SH-SY5Y (cell line): ENCODE data around the gene TRIO.

ENCODE experiments used
- GATA2 ChIP-seq: IDR thresholded peaks from 2 replicates; pipeline ENCODE4 v1.6.1; 2011; ENCODE audit warnings: mild to moderate bottlenecking, low read depth, low read length
- GATA3 ChIP-seq: IDR thresholded peaks from 2 replicates; pipeline ENCODE4 v1.6.1; 2011; ENCODE audit warnings: low read depth, mild to moderate bottlenecking, low read length, moderate library complexity

DNA sequence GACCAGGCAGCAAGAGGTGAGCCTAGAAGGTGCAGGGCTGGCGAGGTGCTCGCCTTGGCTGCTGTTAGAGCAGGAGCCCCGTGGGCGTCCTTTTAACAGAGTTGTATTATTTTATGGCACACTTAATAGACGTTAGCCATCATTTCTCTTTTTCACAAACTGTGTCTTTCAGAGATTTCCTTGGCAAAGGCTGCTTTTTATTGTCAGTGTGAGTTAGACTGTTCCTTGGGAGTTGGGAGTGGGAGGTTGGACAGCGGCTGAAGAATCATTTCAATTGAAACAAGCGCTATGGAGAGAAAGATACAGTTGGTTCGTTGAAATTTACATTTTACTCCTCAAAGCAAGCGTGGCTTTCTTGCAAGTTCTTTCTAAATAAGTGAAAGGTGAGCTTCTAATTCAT lies 133.2 kb downstream of the TRIO start:
- no peak for TF ChIP-seq GATA3
- TF ChIP-seq GATA2 = no peak
